ENCODE measurements around the gene CCK. TPM values are rescaled to one million over a fixed set of nuclear protein-coding genes. Genes with fewer than 3 reads are reported as not detected.
A peak's percentile ranks its signal among the peaks of the same experiment; 100 is the strongest.

The CCK gene
- total RNA-seq, 1 donor from 2014 or later, result 1.1 TPM

DNA sequence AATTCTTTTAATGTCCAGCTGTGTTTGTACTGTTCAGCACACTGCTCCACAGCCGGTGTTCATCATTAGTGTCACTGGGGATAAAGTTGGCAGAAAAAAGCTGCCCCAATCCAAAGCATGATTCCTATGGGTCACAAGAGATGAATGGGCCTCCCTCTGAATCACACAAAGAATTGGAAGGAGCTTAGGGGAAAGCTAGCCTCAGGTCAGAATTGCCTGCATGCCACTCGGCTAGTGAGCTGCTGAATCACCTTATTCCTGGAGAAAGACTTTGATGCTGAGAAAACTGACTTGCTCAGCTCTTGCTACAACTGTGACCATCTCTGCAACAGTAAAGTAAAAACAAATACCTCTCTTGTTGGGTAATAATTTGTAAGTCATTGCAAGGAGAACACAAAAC is 3.5 kb downstream of the CCK start:
- Histone ChIP-seq H3K36me3 (no peaks in the 10 kb centered on the region), H3K4me2 (peak overlapping the region; percentile 85), H3K4me3 (peak overlapping the region; percentile 51), H3K79me2 (ENCODE audit: low read depth) (no peaks in the 10 kb centered on the region), H3K9ac (peak overlapping the region; percentile 17), H3K27ac (peak overlapping the region; percentile 47), H3K9me3 (ENCODE audit: low read depth) (no peaks in the 10 kb centered on the region), H4K20me1 (ENCODE audit: low read depth) (peaks cover 5% of the 10 kb centered on the region), H3F3A (ENCODE audit: low read depth) (peaks cover 26% of the 10 kb centered on the region), H3K4me1 (peaks cover 39% of the 10 kb centered on the region), H2AFZ (replicated peaks) (no peak overlapping the region), H3K27me3 (peaks cover 38% of the 10 kb centered on the region)
- peaks cover 24% of the 10 kb centered on the region for H3K4me1 Mint-ChIP-seq
- H3K27me3 Mint-ChIP-seq (ENCODE audit: insufficient read depth, low read depth), result peaks cover 51% of the 10 kb centered on the region
- H3K4me3 Mint-ChIP-seq, result peak overlapping the region; percentile 38
- no peaks in the 10 kb centered on the region for H3K36me3 Mint-ChIP-seq
- TF ChIP-seq EZH2phosphoT487 (IDR thresholded peaks at IDR 0.05) (peak; percentile 69), EZH2 (IDR thresholded peaks at IDR 0.05) (no peak)
- TF ChIP-seq, protein P1, sequence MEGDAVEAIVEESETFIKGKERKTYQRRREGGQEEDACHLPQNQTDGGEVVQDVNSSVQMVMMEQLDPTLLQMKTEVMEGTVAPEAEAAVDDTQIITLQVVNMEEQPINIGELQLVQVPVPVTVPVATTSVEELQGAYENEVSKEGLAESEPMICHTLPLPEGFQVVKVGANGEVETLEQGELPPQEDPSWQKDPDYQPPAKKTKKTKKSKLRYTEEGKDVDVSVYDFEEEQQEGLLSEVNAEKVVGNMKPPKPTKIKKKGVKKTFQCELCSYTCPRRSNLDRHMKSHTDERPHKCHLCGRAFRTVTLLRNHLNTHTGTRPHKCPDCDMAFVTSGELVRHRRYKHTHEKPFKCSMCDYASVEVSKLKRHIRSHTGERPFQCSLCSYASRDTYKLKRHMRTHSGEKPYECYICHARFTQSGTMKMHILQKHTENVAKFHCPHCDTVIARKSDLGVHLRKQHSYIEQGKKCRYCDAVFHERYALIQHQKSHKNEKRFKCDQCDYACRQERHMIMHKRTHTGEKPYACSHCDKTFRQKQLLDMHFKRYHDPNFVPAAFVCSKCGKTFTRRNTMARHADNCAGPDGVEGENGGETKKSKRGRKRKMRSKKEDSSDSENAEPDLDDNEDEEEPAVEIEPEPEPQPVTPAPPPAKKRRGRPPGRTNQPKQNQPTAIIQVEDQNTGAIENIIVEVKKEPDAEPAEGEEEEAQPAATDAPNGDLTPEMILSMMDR (IDR thresholded peaks at IDR 0.05), result no peak
- no peak overlapping the region for H3K27ac Mint-ChIP-seq
- peak; percentile 82 for DNase-seq (ENCODE audit: low spot score)
- peaks cover 3% of the 10 kb centered on the region for H3K9me3 Mint-ChIP-seq

DNA sequence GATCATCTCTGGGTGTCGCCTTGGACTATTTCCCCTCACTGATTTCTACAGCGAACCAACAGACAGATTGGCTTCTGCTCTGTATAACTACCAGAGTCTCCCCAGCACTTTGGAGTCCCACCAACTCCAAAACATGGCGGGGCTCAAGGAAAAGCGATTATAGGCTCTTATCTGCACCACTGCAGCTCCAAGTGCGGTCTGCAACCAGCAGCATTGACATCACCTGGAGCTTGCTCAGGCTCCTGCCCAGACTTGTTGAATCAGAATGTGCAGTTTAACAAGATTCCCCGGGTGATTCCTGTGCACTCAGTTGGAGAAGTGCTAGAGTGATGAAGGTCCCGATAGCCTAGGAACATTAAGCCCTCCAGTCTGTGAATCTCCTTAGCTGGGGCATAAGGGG is 9.0 kb downstream of the CCK start:
- no peaks in the 10 kb centered on the region for H3K36me3 Mint-ChIP-seq
- TF ChIP-seq, protein P1 (IDR thresholded peaks at IDR 0.05), result no peak
- TF ChIP-seq EZH2 (IDR thresholded peaks at IDR 0.05), result no peak
- no peak for TF ChIP-seq EZH2phosphoT487 (IDR thresholded peaks at IDR 0.05)
- Histone ChIP-seq H3K9ac (no peak overlapping the region), H3K4me1 (peaks cover 27% of the 10 kb centered on the region), H3K4me2 (no peak overlapping the region), H3K27me3 (peaks cover 4% of the 10 kb centered on the region), H3F3A (ENCODE audit: low read depth) (peaks cover 8% of the 10 kb centered on the region), H4K20me1 (ENCODE audit: low read depth) (no peaks in the 10 kb centered on the region), H3K9me3 (ENCODE audit: low read depth) (no peaks in the 10 kb centered on the region), H3K36me3 (no peaks in the 10 kb centered on the region), H3K79me2 (ENCODE audit: low read depth) (no peaks in the 10 kb centered on the region), H3K27ac (no peak overlapping the region), H3K4me3 (no peak overlapping the region), H2AFZ (replicated peaks) (no peak overlapping the region)
- peaks cover 8% of the 10 kb centered on the region for H3K4me1 Mint-ChIP-seq
- no peak for DNase-seq (ENCODE audit: low spot score)
- H3K4me3 Mint-ChIP-seq, result no peak overlapping the region
- peaks cover 36% of the 10 kb centered on the region for H3K27me3 Mint-ChIP-seq (ENCODE audit: insufficient read depth, low read depth)
- no peak overlapping the region for H3K27ac Mint-ChIP-seq
- H3K9me3 Mint-ChIP-seq, result peaks cover 2% of the 10 kb centered on the region

DNA sequence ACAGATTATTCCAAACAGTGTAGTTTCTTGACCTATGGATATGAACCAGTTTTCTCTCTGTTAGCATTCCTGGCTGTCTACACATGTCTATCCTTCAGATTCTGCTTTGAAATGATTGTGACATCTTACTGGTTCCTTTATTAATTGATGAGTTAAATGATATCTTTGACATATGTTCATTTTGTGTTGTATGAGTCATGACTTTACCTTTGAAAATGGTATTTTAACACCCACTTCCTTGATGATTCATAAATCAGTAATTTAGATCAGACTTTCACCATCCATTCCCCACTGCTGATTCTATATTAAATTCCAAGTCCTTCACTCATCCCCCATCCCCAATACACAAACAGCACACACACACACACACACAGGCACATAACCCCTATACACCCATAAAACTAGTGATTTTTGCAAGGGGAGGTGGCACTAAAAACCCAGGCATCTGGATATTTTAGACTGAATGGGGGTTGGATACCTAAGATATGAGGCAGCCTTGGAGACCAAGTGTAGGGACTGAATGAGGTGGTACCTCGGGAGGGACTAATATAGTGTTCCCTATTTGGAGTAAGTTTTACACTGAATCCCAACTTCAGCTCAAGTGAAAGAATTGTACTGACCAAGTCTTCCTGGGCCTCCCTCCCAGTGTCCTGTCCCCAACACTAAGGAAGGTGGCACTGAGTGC is 9.7 kb downstream of the CCK start:
- Mint-ChIP-seq H3K4me1 (peaks cover 1% of the 10 kb centered on the region), H3K27me3 (ENCODE audit: insufficient read depth, low read depth) (peaks cover 41% of the 10 kb centered on the region), H3K27ac (no peak overlapping the region), H3K9me3 (peaks cover 2% of the 10 kb centered on the region), H3K36me3 (no peaks in the 10 kb centered on the region), H3K4me3 (no peak overlapping the region)
- Histone ChIP-seq H3K27ac (no peak overlapping the region), H3K79me2 (ENCODE audit: low read depth) (no peaks in the 10 kb centered on the region), H4K20me1 (ENCODE audit: low read depth) (no peaks in the 10 kb centered on the region), H3K36me3 (no peaks in the 10 kb centered on the region), H3F3A (ENCODE audit: low read depth) (peaks cover under 1% of the 10 kb centered on the region), H2AFZ (replicated peaks) (no peak overlapping the region), H3K4me2 (no peak overlapping the region), H3K4me1 (peaks cover 20% of the 10 kb centered on the region), H3K4me3 (no peak overlapping the region), H3K9me3 (ENCODE audit: low read depth) (no peaks in the 10 kb centered on the region), H3K27me3 (no peaks in the 10 kb centered on the region), H3K9ac (no peak overlapping the region)
- TF ChIP-seq, protein P1 (IDR thresholded peaks at IDR 0.05), result no peak
- TF ChIP-seq EZH2phosphoT487 (IDR thresholded peaks at IDR 0.05), result no peak
- TF ChIP-seq EZH2 (IDR thresholded peaks at IDR 0.05), result no peak
- DNase-seq (ENCODE audit: low spot score), result no peak

All from neural progenitor cell (in vitro differentiated cells).